ENCODE results near the gene ATP8B4. TPM values are rescaled to one million over a fixed set of nuclear protein-coding genes. Genes with fewer than 3 reads are reported as not detected.
A peak's percentile ranks its signal among the peaks of the same experiment; 100 is the strongest.
"Not testable (repeated sequence)": the region's sequence is repeated elsewhere in the genome, so short reads cannot be mapped to it uniquely, and the experiment has no call there.

ATP8B4 gene
- total and polyA plus RNA-seq, 2 donors: 3.5 to 8.3 TPM

DNA sequence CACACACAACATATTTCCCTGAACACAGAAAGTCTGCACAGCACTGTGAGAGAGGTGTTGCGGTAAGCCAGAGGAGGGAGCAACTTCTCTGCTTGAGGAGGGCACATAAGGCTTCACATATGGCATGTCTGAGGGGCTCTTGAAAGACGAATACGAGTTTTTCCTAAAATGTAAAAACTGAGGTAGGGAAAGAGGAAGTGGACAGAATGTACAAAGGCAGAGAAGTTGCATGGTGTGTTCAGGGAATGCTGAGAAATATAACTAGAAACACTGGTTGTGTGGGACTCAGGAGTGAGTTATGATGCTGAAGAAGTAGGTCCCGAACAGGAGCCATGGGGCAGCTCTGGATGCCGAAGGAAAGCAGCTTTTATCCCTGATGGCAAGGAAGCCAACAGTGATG lies 22.8 kb upstream of the ATP8B4 start:
- 97% methylated on average over 5 of the region's 5 CpGs for WGBS
- H3K9me3 ChIP-seq (ENCODE audit: control insufficient read depth in 2 of 2, insufficient read depth in 1 of 2, low read length in 1 of 2): no peaks in the 10 kb centered on the region
- no peak overlapping the region for H3K4me3 ChIP-seq (ENCODE audit: low read length in 2 of 2)
- H3K36me3 ChIP-seq (ENCODE audit: control insufficient read depth in 2 of 2, insufficient read depth in 2 of 2, low read length in 1 of 2): no peaks in the 10 kb centered on the region
- H3K4me1 ChIP-seq (ENCODE audit: control insufficient read depth in 2 of 2, insufficient read depth in 2 of 2, low read length in 2 of 2): no peaks in the 10 kb centered on the region
- no peak for DNase-seq (ENCODE audit: low read depth in 6 of 9, low spot score in 9 of 9)
- no peaks in the 10 kb centered on the region for H3K27me3 ChIP-seq (ENCODE audit: control insufficient read depth in 2 of 2, insufficient read depth in 1 of 2, low read length in 1 of 2)
- H3K27ac ChIP-seq (ENCODE audit: low read depth in 1 of 2, low read length in 1 of 2): no peak overlapping the region

DNA sequence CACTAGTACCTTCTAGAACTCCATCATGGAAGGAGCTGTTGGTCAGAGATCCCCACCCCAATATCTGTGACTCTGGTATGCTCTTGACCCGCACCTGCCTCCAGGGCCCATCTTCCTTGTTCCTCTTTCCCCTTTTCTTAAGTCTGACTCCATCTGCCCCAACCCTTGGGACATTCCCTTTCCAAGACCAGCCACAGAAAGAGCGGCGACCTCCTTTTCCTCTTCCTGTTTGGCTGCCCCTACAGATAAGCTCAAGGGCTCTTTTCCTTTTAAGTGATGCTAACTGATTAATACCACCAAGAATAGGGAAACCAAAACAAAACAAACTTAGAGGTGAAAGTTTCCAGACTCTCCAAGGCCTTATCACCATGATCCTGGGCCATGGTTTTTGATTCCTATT lies 21.9 kb upstream of the ATP8B4 start:
- no peak overlapping the region for H3K4me3 ChIP-seq (ENCODE audit: low read length in 2 of 2)
- H3K9me3 ChIP-seq (ENCODE audit: control insufficient read depth in 2 of 2, insufficient read depth in 1 of 2, low read length in 1 of 2): no peaks in the 10 kb centered on the region
- no peaks in the 10 kb centered on the region for H3K4me1 ChIP-seq (ENCODE audit: control insufficient read depth in 2 of 2, insufficient read depth in 2 of 2, low read length in 2 of 2)
- WGBS: 86% methylated on average over 3 of the region's 3 CpGs
- no peak overlapping the region for H3K27ac ChIP-seq (ENCODE audit: low read depth in 1 of 2, low read length in 1 of 2)
- H3K27me3 ChIP-seq (ENCODE audit: control insufficient read depth in 2 of 2, insufficient read depth in 1 of 2, low read length in 1 of 2): no peaks in the 10 kb centered on the region
- DNase-seq (ENCODE audit: low read depth in 6 of 9, low spot score in 9 of 9): no peak
- no peaks in the 10 kb centered on the region for H3K36me3 ChIP-seq (ENCODE audit: control insufficient read depth in 2 of 2, insufficient read depth in 2 of 2, low read length in 1 of 2)

DNA sequence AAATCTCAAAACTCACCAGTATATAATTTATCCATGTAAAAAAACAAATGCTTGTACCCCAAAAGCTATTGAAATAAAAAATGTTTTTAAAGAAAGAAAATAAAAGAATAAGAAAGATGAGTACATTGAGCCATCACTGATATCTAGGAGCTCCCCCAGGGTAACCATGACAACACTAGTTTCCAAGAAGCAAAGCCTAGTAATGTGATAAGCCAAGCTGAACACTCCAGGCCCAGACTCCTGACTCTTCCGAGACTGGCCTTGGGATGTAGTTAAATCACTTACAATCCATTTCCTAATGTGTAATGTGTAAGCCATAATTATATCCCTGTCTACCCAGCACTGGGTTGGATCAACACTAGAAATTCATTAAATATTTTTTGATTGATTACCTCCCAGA lies 21.1 kb upstream of the ATP8B4 start:
- H3K27me3 ChIP-seq (ENCODE audit: control insufficient read depth in 2 of 2, insufficient read depth in 1 of 2, low read length in 1 of 2): no peaks in the 10 kb centered on the region
- no peaks in the 10 kb centered on the region for H3K4me1 ChIP-seq (ENCODE audit: control insufficient read depth in 2 of 2, insufficient read depth in 2 of 2, low read length in 2 of 2)
- no peaks in the 10 kb centered on the region for H3K9me3 ChIP-seq (ENCODE audit: control insufficient read depth in 2 of 2, insufficient read depth in 1 of 2, low read length in 1 of 2)
- DNase-seq (ENCODE audit: low read depth in 6 of 9, low spot score in 9 of 9): no peak
- no peaks in the 10 kb centered on the region for H3K36me3 ChIP-seq (ENCODE audit: control insufficient read depth in 2 of 2, insufficient read depth in 2 of 2, low read length in 1 of 2)
- WGBS: 0% methylated on average over 1 of the region's 1 CpG
- H3K27ac ChIP-seq (ENCODE audit: low read depth in 1 of 2, low read length in 1 of 2): no peak overlapping the region
- H3K4me3 ChIP-seq (ENCODE audit: low read length in 2 of 2): no peak overlapping the region

DNA sequence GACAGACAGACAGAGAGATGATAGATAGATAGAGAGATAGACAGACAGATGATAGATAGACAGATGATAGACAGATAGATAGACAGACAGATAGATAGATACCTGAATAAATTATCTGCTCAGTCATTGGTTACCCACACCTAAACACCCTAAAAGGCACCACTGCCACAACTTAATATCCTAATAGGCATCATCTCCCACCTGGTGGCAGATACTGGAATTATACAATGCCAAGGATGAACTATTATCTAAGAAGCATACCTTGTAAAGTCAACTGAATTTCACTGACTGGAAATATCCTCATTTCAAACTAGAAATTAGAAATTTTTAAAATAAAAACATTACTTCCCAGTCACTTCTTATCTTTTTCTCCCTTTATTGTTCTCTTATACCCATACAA lies 19.4 kb upstream of the ATP8B4 start:
- no peak overlapping the region for H3K4me3 ChIP-seq (ENCODE audit: low read length in 2 of 2)
- no peak overlapping the region for H3K27ac ChIP-seq (ENCODE audit: low read depth in 1 of 2, low read length in 1 of 2)
- DNase-seq (ENCODE audit: low read depth in 6 of 9, low spot score in 9 of 9): no peak
- no peaks in the 10 kb centered on the region for H3K4me1 ChIP-seq (ENCODE audit: control insufficient read depth in 2 of 2, insufficient read depth in 2 of 2, low read length in 2 of 2)
- H3K9me3 ChIP-seq (ENCODE audit: control insufficient read depth in 2 of 2, insufficient read depth in 1 of 2, low read length in 1 of 2): no peaks in the 10 kb centered on the region
- no peaks in the 10 kb centered on the region for H3K27me3 ChIP-seq (ENCODE audit: control insufficient read depth in 2 of 2, insufficient read depth in 1 of 2, low read length in 1 of 2)
- H3K36me3 ChIP-seq (ENCODE audit: control insufficient read depth in 2 of 2, insufficient read depth in 2 of 2, low read length in 1 of 2): no peaks in the 10 kb centered on the region

DNA sequence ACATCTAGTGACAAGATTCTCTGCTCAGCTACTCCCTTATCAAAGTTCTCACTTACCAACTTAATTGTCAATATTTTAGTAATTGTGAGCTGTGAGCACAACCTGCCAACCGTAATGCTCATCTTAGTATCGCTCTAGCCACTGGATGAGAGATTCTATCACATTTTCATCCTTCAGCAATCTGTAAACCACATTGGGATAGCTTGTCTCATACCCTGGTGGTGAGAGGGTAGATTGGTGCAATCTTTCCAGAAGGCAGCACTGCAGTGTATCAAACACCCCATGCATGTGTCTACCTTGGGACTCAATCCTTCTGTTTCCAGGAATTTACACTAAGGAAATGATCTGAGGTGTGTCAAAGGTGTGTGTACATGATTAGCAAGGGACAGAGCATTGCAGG lies 18.9 kb upstream of the ATP8B4 start:
- Histone ChIP-seq H3K4me1 (ENCODE audit: control insufficient read depth in 2 of 2, insufficient read depth in 2 of 2, low read length in 2 of 2) (no peaks in the 10 kb centered on the region), H3K4me3 (ENCODE audit: low read length in 2 of 2) (no peak overlapping the region), H3K27ac (ENCODE audit: low read depth in 1 of 2, low read length in 1 of 2) (no peak overlapping the region), H3K27me3 (ENCODE audit: control insufficient read depth in 2 of 2, insufficient read depth in 1 of 2, low read length in 1 of 2) (no peaks in the 10 kb centered on the region), H3K9me3 (ENCODE audit: control insufficient read depth in 2 of 2, insufficient read depth in 1 of 2, low read length in 1 of 2) (no peaks in the 10 kb centered on the region), H3K36me3 (ENCODE audit: control insufficient read depth in 2 of 2, insufficient read depth in 2 of 2, low read length in 1 of 2) (no peaks in the 10 kb centered on the region)
- DNase-seq (ENCODE audit: low read depth in 6 of 9, low spot score in 9 of 9): no peak
- 96% methylated on average over 2 of the region's 2 CpGs for WGBS

DNA sequence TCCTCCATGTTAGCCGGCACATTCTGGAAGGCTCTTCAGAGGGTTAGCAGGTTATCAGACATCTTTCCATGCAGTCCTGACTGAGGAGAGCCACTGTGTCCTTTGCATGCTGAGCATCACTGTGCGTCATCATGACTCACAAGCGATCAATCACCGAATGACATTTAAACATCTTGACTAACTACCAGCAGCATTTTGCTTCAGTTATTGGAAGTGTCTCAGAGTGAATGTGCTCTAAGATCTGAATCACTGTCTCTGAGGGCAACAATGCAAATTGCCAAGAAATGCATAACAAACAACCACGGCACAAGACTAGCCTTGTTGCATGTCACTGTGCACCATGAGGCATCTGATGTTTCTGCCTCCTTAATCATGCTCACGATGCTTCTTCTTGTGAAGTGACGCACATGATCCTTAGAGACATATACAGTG lies 18.3 kb upstream of the ATP8B4 start:
- no peaks in the 10 kb centered on the region for H3K9me3 ChIP-seq (ENCODE audit: control insufficient read depth in 2 of 2, insufficient read depth in 1 of 2, low read length in 1 of 2)
- H3K4me1 ChIP-seq (ENCODE audit: control insufficient read depth in 2 of 2, insufficient read depth in 2 of 2, low read length in 2 of 2): no peaks in the 10 kb centered on the region
- H3K36me3 ChIP-seq (ENCODE audit: control insufficient read depth in 2 of 2, insufficient read depth in 2 of 2, low read length in 1 of 2): no peaks in the 10 kb centered on the region
- H3K27ac ChIP-seq (ENCODE audit: low read depth in 1 of 2, low read length in 1 of 2): no peak overlapping the region
- WGBS: 96% methylated on average over 7 of the region's 7 CpGs
- no peak for DNase-seq (ENCODE audit: low read depth in 6 of 9, low spot score in 9 of 9)
- no peak overlapping the region for H3K4me3 ChIP-seq (ENCODE audit: low read length in 2 of 2)
- no peaks in the 10 kb centered on the region for H3K27me3 ChIP-seq (ENCODE audit: control insufficient read depth in 2 of 2, insufficient read depth in 1 of 2, low read length in 1 of 2)

DNA sequence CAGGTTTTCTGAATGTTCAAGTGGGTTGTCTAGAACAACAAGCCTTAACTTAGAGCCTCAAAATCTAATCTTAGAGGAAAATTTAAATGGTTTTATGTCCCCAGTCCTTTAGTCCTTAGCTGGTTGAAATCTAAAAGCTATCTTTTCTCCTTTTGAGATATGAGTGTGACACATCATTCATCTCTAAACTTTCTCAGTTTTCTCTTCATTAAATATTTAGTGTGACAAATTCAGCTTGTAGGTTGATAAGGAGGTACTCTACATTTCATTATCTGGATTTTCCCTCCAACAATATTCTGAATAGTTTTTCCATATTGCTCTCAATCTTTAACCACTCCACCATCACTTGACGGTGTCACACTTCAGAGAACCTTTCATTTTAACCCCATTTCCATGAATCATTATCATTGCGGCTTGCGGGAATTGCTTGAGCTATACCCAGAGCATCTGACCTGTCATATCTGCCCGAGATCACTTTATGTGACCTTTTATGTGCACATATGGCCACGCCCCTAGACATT lies 16.1 kb upstream of the ATP8B4 start:
- Histone ChIP-seq H3K4me1 (ENCODE audit: control insufficient read depth in 2 of 2, insufficient read depth in 2 of 2, low read length in 2 of 2) (no peaks in the 10 kb centered on the region), H3K9me3 (ENCODE audit: control insufficient read depth in 2 of 2, insufficient read depth in 1 of 2, low read length in 1 of 2) (no peaks in the 10 kb centered on the region), H3K27me3 (ENCODE audit: control insufficient read depth in 2 of 2, insufficient read depth in 1 of 2, low read length in 1 of 2) (no peaks in the 10 kb centered on the region), H3K27ac (ENCODE audit: low read depth in 1 of 2, low read length in 1 of 2) (no peak overlapping the region), H3K36me3 (ENCODE audit: control insufficient read depth in 2 of 2, insufficient read depth in 2 of 2, low read length in 1 of 2) (no peaks in the 10 kb centered on the region), H3K4me3 (ENCODE audit: low read length in 2 of 2) (no peak overlapping the region)
- 93% methylated on average over 5 of the region's 5 CpGs for WGBS
- DNase-seq (ENCODE audit: low read depth in 6 of 9, low spot score in 9 of 9): no peak

DNA sequence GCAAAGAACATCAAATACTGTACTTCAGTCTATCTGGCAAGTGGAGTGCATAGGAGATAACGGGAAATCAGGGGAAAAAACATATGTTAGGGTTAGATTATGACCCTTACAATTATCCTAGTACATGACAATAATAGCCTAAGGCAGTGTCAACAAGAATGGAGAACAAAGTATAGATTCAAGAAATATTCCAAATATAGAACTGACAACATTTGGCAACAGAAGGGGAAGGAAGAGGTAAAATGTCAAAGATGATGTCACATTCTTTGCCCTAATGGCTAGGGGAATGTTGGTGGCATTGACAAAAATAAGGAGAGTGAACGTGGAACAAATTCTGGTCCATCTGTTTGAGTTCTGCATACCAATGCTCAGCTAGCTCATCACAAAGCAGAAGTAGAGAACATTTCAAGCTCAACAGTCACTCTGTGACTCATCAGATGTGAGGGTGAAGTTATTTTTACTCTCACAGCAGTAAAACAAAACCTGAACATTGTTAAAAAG lies 15.5 kb upstream of the ATP8B4 start:
- Histone ChIP-seq H3K27me3 (ENCODE audit: control insufficient read depth in 2 of 2, insufficient read depth in 1 of 2, low read length in 1 of 2) (no peaks in the 10 kb centered on the region), H3K36me3 (ENCODE audit: control insufficient read depth in 2 of 2, insufficient read depth in 2 of 2, low read length in 1 of 2) (no peaks in the 10 kb centered on the region), H3K4me3 (ENCODE audit: low read length in 2 of 2) (no peak overlapping the region), H3K27ac (ENCODE audit: low read depth in 1 of 2, low read length in 1 of 2) (peak overlapping the region in 1 of 2 donors; percentile 3), H3K9me3 (ENCODE audit: control insufficient read depth in 2 of 2, insufficient read depth in 1 of 2, low read length in 1 of 2) (no peaks in the 10 kb centered on the region), H3K4me1 (ENCODE audit: control insufficient read depth in 2 of 2, insufficient read depth in 2 of 2, low read length in 2 of 2) (no peaks in the 10 kb centered on the region)
- DNase-seq (ENCODE audit: low read depth in 6 of 9, low spot score in 9 of 9): no peak
- 41% methylated on average over 2 of the region's 2 CpGs for WGBS

DNA sequence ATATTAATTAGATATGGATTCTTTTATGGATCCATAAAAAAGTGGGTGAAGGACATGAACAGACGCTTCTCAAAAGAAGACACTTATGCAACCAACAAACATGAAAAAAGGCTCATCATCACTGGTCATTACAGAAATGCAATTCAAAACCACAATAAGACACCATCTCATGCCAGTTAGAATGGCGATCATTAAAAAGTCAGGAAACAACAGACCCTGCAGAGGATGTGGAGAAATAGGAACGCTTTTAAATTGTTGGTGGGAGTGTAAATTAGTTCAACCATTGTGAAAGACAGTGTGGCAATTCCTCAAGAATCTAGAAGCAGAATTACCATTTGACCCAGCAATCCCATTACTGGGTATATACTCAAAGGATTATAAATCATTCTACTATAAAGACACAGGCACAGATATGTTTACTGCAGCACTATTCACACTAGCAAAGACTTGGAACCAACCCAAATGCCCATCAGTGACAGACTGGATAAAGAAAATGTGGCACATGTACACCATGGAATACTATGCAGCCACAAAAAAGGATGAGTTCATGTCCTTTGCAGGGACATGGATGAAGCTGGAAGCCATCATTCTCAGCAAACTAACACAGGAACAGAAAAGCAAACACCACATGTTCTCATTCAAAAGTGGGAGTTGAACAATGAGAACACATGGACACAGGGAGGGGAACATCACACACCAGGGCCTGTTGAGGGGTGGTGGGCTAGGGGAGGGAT lies 13.4 kb upstream of the ATP8B4 start:
- not testable (repeated sequence) for DNase-seq (ENCODE audit: low read depth in 6 of 9, low spot score in 9 of 9); H3K36me3 ChIP-seq (ENCODE audit: control insufficient read depth in 2 of 2, insufficient read depth in 2 of 2, low read length in 1 of 2)

More for the DNA sequence above, 13.4 kb upstream of the ATP8B4 start:
- H3K9me3 ChIP-seq (ENCODE audit: control insufficient read depth in 2 of 2, insufficient read depth in 1 of 2, low read length in 1 of 2); H3K27me3 ChIP-seq (ENCODE audit: control insufficient read depth in 2 of 2, insufficient read depth in 1 of 2, low read length in 1 of 2); H3K27ac ChIP-seq (ENCODE audit: low read depth in 1 of 2, low read length in 1 of 2); H3K4me3 ChIP-seq (ENCODE audit: low read length in 2 of 2); H3K4me1 ChIP-seq (ENCODE audit: control insufficient read depth in 2 of 2, insufficient read depth in 2 of 2, low read length in 2 of 2): not testable (repeated sequence)
- 98% methylated on average over 3 of the region's 3 CpGs for WGBS
